ENCODE measurements around the gene SLC39A6. TPM values are rescaled to one million over a fixed set of nuclear protein-coding genes. Genes with fewer than 3 reads are reported as not detected.

Gene SLC39A6
- total and polyA plus RNA-seq, 4 donors: 4.7 to 59.2 (median 31.0) TPM

DNA sequence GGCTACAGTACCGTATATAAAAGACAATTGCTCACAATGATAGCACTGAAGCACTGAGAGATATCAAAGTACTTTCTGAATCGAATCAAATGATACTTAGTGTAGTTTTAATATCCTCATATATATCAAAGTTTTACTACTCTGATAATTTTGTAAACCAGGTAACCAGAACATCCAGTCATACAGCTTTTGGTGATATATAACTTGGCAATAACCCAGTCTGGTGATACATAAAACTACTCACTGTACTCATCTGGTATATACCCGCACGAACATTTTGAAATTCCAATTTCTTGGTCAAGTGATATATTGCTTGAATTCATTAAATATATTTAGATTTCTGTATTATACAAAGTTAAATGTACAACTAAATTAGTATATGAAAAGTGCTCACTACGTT is 20.5 kb downstream of the SLC39A6 start:
- Histone ChIP-seq H3K9ac (ENCODE audit: insufficient read depth in 1 of 2, low read length in 2 of 2) (no peak overlapping the region), H3K9me3 (ENCODE audit: control insufficient read depth in 4 of 4, insufficient read depth in 3 of 4, low read length in 3 of 4) (no peaks in the 10 kb centered on the region), H3K27me3 (ENCODE audit: control insufficient read depth in 3 of 3, insufficient read depth in 3 of 3, low read length in 2 of 3) (no peaks in the 10 kb centered on the region), H3K36me3 (ENCODE audit: control insufficient read depth in 4 of 4, insufficient read depth in 4 of 4, low read length in 4 of 4) (peaks cover 7 to 17% (median 9%) of the 10 kb centered on the region in 4 donors), H3K4me1 (ENCODE audit: control insufficient read depth in 5 of 5, insufficient read depth in 5 of 5, low read length in 5 of 5) (no peaks in the 10 kb centered on the region), H3K4me3 (no peak overlapping the region), H3K27ac (ENCODE audit: low read depth in 1 of 2, low read length in 1 of 2) (no peak overlapping the region)
- 94% methylated on average over 5 of the region's 5 CpGs for WGBS, 2 donors
- no peak for TF ChIP-seq CTCF (IDR thresholded peaks at IDR 0.05; ENCODE audit: control extremely low read depth, extremely low read depth)
- ATAC-seq (ENCODE audit: insufficient read depth, low FRiP score) (no peak), DNase-seq (no peak)

DNA sequence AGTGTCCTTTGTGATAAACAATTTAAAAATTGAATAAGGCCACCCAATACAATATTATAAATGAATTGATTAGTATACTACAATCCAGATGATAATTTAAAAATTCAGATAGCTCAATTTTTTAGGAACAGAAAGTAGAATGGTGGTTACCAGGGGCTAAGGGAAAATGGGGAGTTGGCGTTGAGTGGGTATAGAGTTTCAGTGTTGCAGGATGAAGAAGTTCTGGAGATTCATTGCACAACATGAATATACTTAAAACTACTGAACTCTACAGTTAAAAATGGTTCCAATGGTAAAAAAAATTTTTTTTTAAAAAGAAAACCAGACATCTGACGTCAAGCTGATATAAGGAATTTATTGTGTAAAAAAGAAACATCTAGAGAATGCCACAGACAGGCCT is 20.9 kb downstream of the SLC39A6 start:
- H3K36me3 ChIP-seq (ENCODE audit: control insufficient read depth in 4 of 4, insufficient read depth in 4 of 4, low read length in 4 of 4): peaks cover 5 to 17% (median 8%) of the 10 kb centered on the region in 4 donors
- H3K27ac ChIP-seq (ENCODE audit: low read depth in 1 of 2, low read length in 1 of 2): no peak overlapping the region
- no peaks in the 10 kb centered on the region for H3K9me3 ChIP-seq (ENCODE audit: control insufficient read depth in 4 of 4, insufficient read depth in 3 of 4, low read length in 3 of 4)
- H3K9ac ChIP-seq (ENCODE audit: insufficient read depth in 1 of 2, low read length in 2 of 2): no peak overlapping the region
- no peak for TF ChIP-seq CTCF (IDR thresholded peaks at IDR 0.05; ENCODE audit: control extremely low read depth, extremely low read depth)
- no peaks in the 10 kb centered on the region for H3K4me1 ChIP-seq (ENCODE audit: control insufficient read depth in 5 of 5, insufficient read depth in 5 of 5, low read length in 5 of 5)
- WGBS, 2 donors: 41 to 43% methylated on average over 2 of the region's 2 CpGs
- H3K4me3 ChIP-seq: no peak overlapping the region
- DNase-seq (no peak), ATAC-seq (ENCODE audit: insufficient read depth, low FRiP score) (no peak)
- no peaks in the 10 kb centered on the region for H3K27me3 ChIP-seq (ENCODE audit: control insufficient read depth in 3 of 3, insufficient read depth in 3 of 3, low read length in 2 of 3)

DNA sequence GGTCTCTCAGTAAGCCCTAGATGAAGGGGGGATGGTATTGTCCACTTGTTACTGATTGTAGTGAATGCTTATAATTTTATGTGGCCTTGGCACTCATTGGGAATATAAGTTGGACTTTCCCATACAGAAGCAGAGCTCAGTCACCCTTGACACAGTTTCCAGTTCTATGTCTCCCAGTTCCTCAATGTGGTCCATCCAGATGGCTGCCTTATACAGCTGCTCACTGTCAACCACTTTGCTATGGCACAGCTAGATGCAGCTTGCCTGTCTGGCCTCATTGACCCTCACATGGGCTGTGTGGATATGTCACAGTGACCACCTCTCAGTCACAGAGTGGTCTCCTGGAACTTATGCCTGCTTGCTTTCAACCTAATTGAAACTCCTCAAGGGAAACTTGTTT is 21.7 kb downstream of the SLC39A6 start:
- no peak for ATAC-seq (ENCODE audit: insufficient read depth, low FRiP score)
- Histone ChIP-seq H3K4me1 (ENCODE audit: control insufficient read depth in 5 of 5, insufficient read depth in 5 of 5, low read length in 5 of 5) (no peaks in the 10 kb centered on the region), H3K4me3 (no peak overlapping the region), H3K36me3 (ENCODE audit: control insufficient read depth in 4 of 4, insufficient read depth in 4 of 4, low read length in 4 of 4) (peaks cover 4 to 13% (median 8%) of the 10 kb centered on the region in 4 donors), H3K27me3 (ENCODE audit: control insufficient read depth in 3 of 3, insufficient read depth in 3 of 3, low read length in 2 of 3) (no peaks in the 10 kb centered on the region), H3K9ac (ENCODE audit: insufficient read depth in 1 of 2, low read length in 2 of 2) (no peak overlapping the region), H3K27ac (ENCODE audit: low read depth in 1 of 2, low read length in 1 of 2) (no peak overlapping the region), H3K9me3 (ENCODE audit: control insufficient read depth in 4 of 4, insufficient read depth in 3 of 4, low read length in 3 of 4) (no peaks in the 10 kb centered on the region)
- TF ChIP-seq CTCF (IDR thresholded peaks at IDR 0.05; ENCODE audit: control extremely low read depth, extremely low read depth): no peak
- DNase-seq: no peak

GRCh38 chr18:36104749-36105148 is 24.4 kb downstream of the SLC39A6 start:
- ATAC-seq (ENCODE audit: insufficient read depth, low FRiP score): no peak
- no peak overlapping the region for H3K4me3 ChIP-seq
- no peak for TF ChIP-seq CTCF (IDR thresholded peaks at IDR 0.05; ENCODE audit: control extremely low read depth, extremely low read depth)

More at GRCh38 chr18:36104749-36105148, 24.4 kb downstream of the SLC39A6 start:
- Histone ChIP-seq H3K9me3 (ENCODE audit: control insufficient read depth in 4 of 4, insufficient read depth in 3 of 4, low read length in 3 of 4) (peaks cover 0 to 8% (median 0%) of the 10 kb centered on the region in 4 donors), H3K4me1 (ENCODE audit: control insufficient read depth in 5 of 5, insufficient read depth in 5 of 5, low read length in 5 of 5) (no peaks in the 10 kb centered on the region), H3K27ac (ENCODE audit: low read depth in 1 of 2, low read length in 1 of 2) (no peak overlapping the region), H3K36me3 (ENCODE audit: control insufficient read depth in 4 of 4, insufficient read depth in 4 of 4, low read length in 4 of 4) (no peaks in the 10 kb centered on the region), H3K9ac (ENCODE audit: insufficient read depth in 1 of 2, low read length in 2 of 2) (no peak overlapping the region), H3K27me3 (ENCODE audit: control insufficient read depth in 3 of 3, insufficient read depth in 3 of 3, low read length in 2 of 3) (no peaks in the 10 kb centered on the region)
- 88 to 93% methylated on average over 2 of the region's 2 CpGs for WGBS, 2 donors
- DNase-seq: no peak
